ENCODE data around the gene CD300C.

The CD300C gene

DNA sequence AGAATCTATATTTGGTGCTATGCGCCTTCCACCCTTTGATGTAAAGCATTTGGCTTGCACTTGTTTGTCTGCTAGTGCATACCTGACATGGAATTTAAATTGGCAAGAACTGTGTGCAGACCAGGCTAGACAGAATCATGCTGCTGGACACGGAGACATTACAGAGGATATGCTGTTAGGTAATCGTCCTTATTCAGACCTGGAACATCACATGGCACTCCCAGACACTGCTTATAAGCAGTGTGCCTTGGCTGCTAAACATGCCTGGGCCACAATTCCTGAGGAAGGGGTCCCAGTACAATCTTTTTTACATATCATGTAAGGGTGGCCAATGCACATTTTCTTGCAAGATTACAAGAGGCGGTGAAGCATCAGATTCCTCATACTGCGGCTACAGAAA is 39.8 kb upstream of the CD300C start:
- Histone ChIP-seq H3K9ac (no peak overlapping the region), H3K27ac (no peak overlapping the region), H3K4me1 (ENCODE audit: low read depth, poor library complexity, severe bottlenecking) (no peaks in the 10 kb centered on the region), H4K20me1 (ENCODE audit: insufficient read depth) (no peaks in the 10 kb centered on the region), H2AFZ (ENCODE audit: low read depth) (no peak overlapping the region), H3K4me2 (no peak overlapping the region), H3K36me3 (ENCODE audit: insufficient read depth) (no peaks in the 10 kb centered on the region), H3K79me2 (ENCODE audit: insufficient read depth, low read depth) (no peaks in the 10 kb centered on the region), H3K27me3 (ENCODE audit: insufficient read depth, low read depth) (peaks cover 75% of the 10 kb centered on the region), H3K4me3 (IDR thresholded peaks at IDR 0.05; ENCODE audit: insufficient read depth, low read depth, low read length) (no peak overlapping the region)
- TF ChIP-seq, protein P1, sequence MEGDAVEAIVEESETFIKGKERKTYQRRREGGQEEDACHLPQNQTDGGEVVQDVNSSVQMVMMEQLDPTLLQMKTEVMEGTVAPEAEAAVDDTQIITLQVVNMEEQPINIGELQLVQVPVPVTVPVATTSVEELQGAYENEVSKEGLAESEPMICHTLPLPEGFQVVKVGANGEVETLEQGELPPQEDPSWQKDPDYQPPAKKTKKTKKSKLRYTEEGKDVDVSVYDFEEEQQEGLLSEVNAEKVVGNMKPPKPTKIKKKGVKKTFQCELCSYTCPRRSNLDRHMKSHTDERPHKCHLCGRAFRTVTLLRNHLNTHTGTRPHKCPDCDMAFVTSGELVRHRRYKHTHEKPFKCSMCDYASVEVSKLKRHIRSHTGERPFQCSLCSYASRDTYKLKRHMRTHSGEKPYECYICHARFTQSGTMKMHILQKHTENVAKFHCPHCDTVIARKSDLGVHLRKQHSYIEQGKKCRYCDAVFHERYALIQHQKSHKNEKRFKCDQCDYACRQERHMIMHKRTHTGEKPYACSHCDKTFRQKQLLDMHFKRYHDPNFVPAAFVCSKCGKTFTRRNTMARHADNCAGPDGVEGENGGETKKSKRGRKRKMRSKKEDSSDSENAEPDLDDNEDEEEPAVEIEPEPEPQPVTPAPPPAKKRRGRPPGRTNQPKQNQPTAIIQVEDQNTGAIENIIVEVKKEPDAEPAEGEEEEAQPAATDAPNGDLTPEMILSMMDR (conservative IDR thresholded peaks at IDR 0.05; ENCODE audit: low read depth, low read length), result no peak

DNA sequence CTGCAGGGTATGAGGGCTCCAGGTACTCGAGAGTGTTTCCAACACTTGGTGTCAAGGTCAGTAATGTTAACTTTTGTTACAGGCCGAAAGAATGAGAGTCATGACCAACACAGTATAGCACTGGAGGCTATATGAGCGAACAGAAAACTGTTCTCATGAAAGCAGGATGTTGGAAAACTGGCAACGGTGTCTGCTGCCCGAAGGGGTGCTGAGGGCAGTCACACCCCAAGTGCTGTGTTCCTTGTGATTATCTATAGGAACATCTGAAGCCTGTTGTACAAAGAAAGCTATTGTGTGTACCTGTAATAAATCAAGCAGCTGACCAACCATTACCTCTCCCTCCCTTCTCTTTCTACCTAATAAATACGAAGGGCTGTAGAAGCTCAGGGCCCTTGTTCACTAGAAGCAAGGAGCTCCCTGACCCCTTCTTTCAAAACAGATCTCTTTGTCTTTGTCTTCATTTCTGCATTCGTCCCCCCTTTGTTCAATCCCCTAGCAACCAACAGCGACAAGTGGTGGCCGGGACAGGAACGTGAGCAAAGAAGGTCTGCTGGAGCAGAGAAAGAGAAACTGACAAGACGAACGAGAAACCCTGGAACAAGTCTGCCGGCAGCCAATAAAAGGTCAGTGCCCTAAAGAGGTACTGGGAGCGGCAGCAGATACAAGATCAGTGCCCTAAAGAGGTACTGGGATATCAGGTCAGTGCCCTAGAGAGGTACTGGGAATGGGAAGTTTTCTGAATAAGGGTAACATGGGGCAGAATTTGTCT is 38.6 kb upstream of the CD300C start:
- H3K9ac ChIP-seq, result no peak overlapping the region
- H3K27me3 ChIP-seq (ENCODE audit: insufficient read depth, low read depth), result peaks cover 75% of the 10 kb centered on the region
- no peak overlapping the region for H3K27ac ChIP-seq
- H3K4me2 ChIP-seq, result no peak overlapping the region
- no peak overlapping the region for H3K4me3 ChIP-seq (IDR thresholded peaks at IDR 0.05; ENCODE audit: insufficient read depth, low read depth, low read length)
- no peak overlapping the region for H2AFZ ChIP-seq (ENCODE audit: low read depth)
- no peaks in the 10 kb centered on the region for H3K4me1 ChIP-seq (ENCODE audit: low read depth, poor library complexity, severe bottlenecking)
- TF ChIP-seq, protein P1 (conservative IDR thresholded peaks at IDR 0.05; ENCODE audit: low read depth, low read length), result no peak
- H4K20me1 ChIP-seq (ENCODE audit: insufficient read depth), result no peaks in the 10 kb centered on the region
- no peaks in the 10 kb centered on the region for H3K36me3 ChIP-seq (ENCODE audit: insufficient read depth)
- H3K79me2 ChIP-seq (ENCODE audit: insufficient read depth, low read depth), result no peaks in the 10 kb centered on the region

DNA sequence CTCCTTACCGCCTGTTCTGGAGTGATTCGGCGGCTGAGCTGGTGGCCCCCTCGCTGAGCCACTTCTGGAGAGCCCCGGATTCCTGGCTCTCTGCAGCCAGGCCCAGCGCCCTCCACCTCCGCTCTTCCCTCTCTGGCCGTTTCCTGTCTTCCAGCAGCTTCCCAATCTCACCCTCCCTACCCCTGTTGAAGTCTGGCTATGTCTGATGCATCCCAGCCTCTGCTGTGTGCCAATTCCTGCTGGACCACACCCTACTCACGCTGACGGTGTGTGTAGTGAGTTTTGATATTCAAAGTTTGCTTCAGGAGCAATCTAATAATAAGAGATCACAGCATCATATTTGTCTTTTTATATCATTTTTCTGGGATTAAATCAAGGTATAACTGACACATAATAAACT is 36.7 kb upstream of the CD300C start:
- Histone ChIP-seq H3K9ac (no peak overlapping the region), H3K27me3 (ENCODE audit: insufficient read depth, low read depth) (peaks cover 77% of the 10 kb centered on the region), H3K27ac (no peak overlapping the region), H2AFZ (ENCODE audit: low read depth) (no peak overlapping the region), H3K4me1 (ENCODE audit: low read depth, poor library complexity, severe bottlenecking) (no peaks in the 10 kb centered on the region), H3K4me3 (IDR thresholded peaks at IDR 0.05; ENCODE audit: insufficient read depth, low read depth, low read length) (no peak overlapping the region), H3K4me2 (no peak overlapping the region), H3K36me3 (ENCODE audit: insufficient read depth) (no peaks in the 10 kb centered on the region), H4K20me1 (ENCODE audit: insufficient read depth) (no peaks in the 10 kb centered on the region), H3K79me2 (ENCODE audit: insufficient read depth, low read depth) (no peaks in the 10 kb centered on the region)
- TF ChIP-seq, protein P1 (conservative IDR thresholded peaks at IDR 0.05; ENCODE audit: low read depth, low read length), result no peak

DNA sequence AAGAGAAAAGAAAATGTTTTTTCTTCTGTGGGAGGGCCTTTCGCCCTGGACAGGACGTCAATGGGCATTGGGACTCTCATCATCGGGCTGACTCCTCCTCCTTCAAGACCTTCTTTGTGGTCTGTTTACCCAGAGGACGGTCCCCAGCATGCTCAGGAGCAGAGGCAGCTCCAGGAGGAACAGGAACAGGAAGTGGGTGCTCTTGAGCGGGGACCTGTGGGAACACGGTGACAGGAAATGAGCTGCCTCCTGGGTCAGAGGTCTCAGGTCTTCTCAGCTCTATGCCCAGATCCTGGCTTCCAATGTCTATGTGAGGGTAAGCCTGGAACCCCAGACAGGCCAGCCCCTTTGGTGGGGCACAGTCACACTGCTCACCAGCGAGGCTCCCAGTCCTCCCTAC is 34.0 kb upstream of the CD300C start:
- Histone ChIP-seq H2AFZ (ENCODE audit: low read depth) (no peak overlapping the region), H3K27ac (no peak overlapping the region), H3K9ac (no peak overlapping the region), H3K4me2 (no peak overlapping the region), H3K27me3 (ENCODE audit: insufficient read depth, low read depth) (peaks cover 73% of the 10 kb centered on the region), H4K20me1 (ENCODE audit: insufficient read depth) (no peaks in the 10 kb centered on the region), H3K79me2 (ENCODE audit: insufficient read depth, low read depth) (no peaks in the 10 kb centered on the region), H3K4me3 (IDR thresholded peaks at IDR 0.05; ENCODE audit: insufficient read depth, low read depth, low read length) (no peak overlapping the region), H3K4me1 (ENCODE audit: low read depth, poor library complexity, severe bottlenecking) (no peaks in the 10 kb centered on the region), H3K36me3 (ENCODE audit: insufficient read depth) (no peaks in the 10 kb centered on the region)
- TF ChIP-seq, protein P1 (conservative IDR thresholded peaks at IDR 0.05; ENCODE audit: low read depth, low read length), result no peak

Measured in KMS-11 (cell line).